HG03460 (cell line): Measurements from ENCODE around the gene EEIG1.

Experiments
- ATAC-seq: cut with Tn5 transposase; IDR thresholded peaks from one replicate; pipeline ENCODE4 v1.9.1; 2021; ENCODE audit not compliant: unreplicated experiment

EEIG1 gene

GRCh38 chr9:127961155-127961490, 19.7 kb downstream of the EEIG1 start:
- ATAC-seq, result no peak

DNA sequence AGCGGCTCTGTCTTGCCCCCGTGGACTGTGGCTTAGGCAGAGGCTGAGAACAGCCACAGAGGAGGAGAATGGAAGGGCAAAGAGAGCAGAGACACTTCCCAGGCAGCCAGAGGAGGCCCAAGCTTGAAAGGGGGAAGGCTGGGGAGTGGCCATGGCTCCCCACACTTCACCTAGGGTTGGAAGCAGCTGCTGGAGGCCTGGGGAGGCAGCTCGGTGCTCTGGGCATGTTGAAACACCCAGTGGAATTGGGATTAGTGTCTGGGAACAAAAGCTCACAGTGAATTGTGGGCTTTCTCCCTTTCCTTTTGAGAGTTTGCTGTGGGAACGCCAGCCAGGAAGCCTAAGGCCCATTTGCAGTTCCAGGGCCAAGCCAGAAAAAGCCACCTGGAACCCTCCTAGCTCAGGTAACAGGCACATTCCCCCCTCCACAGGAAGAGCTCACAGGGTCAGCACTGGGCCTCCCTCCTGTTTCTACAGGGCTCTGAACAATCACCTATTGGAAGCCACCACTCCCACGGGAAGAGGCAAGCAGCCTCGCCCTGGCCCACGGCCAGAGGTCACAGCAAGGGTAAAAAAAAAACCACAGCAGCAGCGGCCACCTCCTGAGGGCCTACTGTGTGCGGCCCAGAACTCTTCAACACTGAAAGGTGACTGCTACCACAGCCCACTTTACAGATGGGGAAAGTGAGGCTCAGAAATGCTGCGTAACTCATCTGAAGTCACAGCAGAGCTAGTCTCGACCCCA, 20.2 kb downstream of the EEIG1 start:
- no peak for ATAC-seq

GRCh38 chr9:127959841-127960409, 20.9 kb downstream of the EEIG1 start:
- ATAC-seq, result no peak

DNA sequence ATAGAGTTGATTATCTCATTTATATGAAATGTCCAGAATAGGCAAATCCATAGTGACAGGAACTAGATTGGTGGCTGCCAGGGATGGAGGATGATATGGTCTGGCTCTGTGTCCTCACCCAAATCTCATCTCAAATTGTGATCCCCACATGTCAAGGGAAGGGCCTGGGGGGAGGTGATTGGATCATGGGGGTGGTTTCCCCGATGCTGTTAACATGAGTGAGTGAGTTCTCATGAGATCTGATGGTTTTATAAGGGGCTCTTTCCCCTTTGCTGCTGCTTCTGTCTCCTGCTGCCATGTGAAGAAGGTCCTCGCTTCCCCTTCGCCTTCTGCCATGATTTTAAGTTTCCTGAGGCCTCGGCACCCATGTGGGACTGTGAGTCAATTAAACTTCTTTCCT, 21.4 kb downstream of the EEIG1 start:
- no peak for ATAC-seq

- no peak for ATAC-seq
Measured at GRCh38 chr9:127958728-127959127, 22.1 kb downstream of the EEIG1 start.

- ATAC-seq, result no peak
Measured at GRCh38 chr9:127955294-127956015, 25.3 kb downstream of the EEIG1 start.

DNA sequence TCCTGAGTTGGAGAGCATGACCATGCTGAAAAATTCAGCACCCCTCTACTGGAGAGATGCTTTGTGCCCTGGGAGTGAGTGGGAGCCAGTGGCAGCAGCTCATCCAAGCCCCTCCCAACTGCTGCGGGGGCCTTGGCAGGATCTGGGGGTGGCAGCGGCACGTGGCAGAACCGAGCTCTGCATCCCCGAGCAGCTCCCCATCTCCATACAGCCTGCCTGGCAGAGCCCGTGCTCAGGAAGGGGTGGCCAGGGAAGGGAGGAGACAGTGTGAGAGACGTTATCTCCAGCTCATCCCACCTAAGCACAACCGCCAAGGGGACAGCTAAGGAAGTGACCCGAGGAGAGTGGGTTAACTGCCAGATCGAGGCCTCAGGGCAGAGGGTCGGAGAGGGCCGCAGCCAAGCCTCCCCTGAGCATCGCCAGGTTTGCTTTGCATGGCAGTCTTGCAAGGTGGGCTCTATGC, 25.9 kb downstream of the EEIG1 start:
- ATAC-seq, result no peak

DNA sequence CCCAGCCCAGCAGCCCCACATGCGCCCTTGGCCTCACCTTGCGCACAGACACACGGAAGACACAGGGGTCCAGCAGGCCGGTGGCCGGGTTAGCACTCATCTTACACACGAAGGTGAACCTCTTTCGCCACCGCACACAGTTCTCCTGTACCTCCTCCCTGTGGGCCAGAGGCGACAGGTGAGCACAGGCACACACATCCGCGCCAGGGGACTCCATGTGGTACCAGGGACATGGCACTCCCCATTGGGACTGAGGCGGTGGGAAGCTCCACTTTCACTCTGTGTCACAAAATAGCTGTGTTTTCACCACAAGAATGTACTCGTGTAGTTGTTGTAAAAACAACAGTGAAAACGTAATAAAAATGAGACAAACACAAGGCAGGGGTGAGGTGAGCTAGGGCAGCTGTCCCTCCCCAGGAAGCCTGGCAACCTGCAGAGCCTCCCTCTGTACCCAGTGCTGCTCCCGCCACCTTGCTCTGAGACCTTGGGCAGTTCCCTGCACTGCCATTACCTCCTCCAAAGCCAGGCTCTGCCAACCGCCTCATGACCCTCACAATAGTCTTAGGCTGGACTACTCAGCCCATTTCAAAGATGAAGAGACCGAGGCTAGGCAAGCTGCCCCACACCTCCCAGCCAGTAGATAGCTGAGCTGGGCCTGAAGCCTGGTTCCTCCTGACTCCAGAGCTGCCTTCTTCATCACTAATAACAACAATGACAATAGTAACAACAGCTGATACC, 26.9 kb downstream of the EEIG1 start:
- no peak for ATAC-seq

GRCh38 chr9:127953154-127953553, 27.6 kb downstream of the EEIG1 start:
- ATAC-seq, result no peak

GRCh38 chr9:127950513-127951289, 30.1 kb downstream of the EEIG1 start:
- ATAC-seq, result no peak

- no peak for ATAC-seq
Measured at GRCh38 chr9:127949827-127950512, 30.8 kb downstream of the EEIG1 start.

DNA sequence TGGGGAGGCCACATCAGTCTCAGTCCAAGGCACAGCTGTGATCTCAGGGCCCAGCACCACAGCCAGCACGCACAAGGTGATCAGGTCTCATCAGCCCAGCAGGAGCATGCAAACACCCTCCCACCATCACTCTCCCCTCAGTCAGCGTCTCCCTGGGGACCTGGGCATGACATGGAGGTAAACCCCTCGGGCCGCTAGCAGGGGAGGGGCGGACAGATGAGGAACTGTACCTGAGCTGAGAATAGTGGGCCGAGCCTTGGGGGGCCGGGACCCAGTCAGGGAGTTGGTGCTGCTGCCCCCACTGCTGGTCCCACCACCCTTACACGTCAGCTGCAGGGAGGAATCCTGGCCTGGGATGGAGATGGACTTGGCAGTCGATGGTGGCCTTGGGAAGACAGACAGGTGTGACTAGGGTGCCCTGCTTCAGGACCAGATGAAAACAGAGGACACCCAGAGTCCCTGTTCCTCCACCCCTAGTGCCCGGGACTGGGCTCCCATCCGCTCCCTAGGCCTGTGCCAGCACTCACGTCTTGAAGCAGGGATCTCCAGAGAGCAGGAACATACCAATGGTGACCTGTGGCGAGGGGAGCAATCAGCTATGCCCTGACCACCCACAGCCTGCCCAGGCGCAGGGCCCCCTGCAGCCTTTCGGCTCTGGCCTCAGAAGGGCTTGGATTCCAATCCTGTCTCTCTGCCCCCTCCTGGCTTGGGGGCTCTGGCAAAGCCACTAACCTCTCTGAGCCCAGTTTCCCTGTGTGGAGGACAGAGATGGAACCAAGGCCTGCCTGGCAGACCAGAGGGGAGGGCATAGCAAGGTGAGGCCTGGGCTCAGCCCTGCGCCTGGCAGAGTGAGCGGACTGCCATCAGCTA, 32.7 kb downstream of the EEIG1 start:
- no peak for ATAC-seq

- ATAC-seq, result no peak
Measured at GRCh38 chr9:127946728-127947127, 34.1 kb downstream of the EEIG1 start.

- no peak for ATAC-seq
Measured at GRCh38 chr9:127945942-127946341, 34.8 kb downstream of the EEIG1 start.

DNA sequence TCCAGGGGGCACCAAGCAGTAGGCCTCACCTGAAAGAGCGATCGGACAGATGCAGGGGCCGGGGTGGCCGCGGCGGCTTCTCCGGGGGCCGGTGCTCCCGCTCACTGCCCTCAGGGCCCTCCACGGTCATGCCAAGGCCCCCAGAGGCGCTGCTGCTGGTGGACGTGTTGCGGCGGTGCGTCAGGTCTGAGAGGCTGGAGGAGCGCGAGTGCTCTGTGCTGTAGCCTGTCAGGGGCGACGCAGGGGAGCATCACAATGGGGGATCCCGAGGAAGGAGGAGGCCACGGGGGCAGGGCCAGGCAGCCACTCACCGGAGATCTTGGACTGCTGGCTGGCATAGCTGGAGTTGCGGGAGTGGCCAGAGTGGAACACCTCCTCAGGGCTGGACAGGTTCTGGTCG, 35.5 kb downstream of the EEIG1 start:
- no peak for ATAC-seq

- ATAC-seq, result no peak
Measured at GRCh38 chr9:127944586-127945218, 36.1 kb downstream of the EEIG1 start.

DNA sequence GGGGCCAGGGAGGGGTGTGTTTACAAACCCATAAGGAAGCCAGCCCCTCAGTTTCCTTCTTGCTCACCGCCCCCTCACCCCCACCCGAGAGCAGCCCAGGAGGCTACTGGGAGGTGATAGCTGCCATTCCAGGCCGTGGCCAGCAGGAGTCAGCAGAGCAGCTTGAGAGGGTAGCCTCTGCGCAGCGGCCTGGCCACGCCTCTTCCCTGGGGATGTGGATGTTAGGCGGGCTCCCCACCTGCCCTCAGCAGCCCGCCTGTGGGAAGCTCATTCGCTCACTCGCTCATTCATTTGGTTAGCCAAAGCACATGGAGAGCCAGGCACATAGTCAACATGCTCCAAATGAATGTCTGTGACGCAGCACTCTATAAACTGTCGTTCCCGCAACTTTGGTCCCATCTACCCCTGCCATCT, 37.1 kb downstream of the EEIG1 start:
- no peak for ATAC-seq

GRCh38 chr9:127943011-127943662, 37.7 kb downstream of the EEIG1 start:
- no peak for ATAC-seq
